Tibial nerve (tissue), 4 donors: Measurements from ENCODE around the gene MTNR1B. TPM values are rescaled to one million over a fixed set of nuclear protein-coding genes. Genes with fewer than 3 reads are reported as not detected.

Experiments
- DNase-seq, 2 donors: peaks; one replicate each; pipeline ENCODE4 v3.0.0-alpha.2; 2019; ENCODE audit warnings: low spot score in 2 of 2
- H3K27ac ChIP-seq, 4 donors: fragments of 200-600 bp; sonication (generic) in 3 of 4; one replicate each; pipeline ENCODE4 v1.5.1; 2017 to 2019; ENCODE audit warnings: mild to moderate bottlenecking in 1 of 4
- H3K27me3 ChIP-seq, 2 donors: fragments of 200-600 bp; sonication (generic) in 1 of 2; one replicate each; pipeline versions ENCODE4 v1.5.1 to v1.6.0; 2017 to 2019
- H3K36me3 ChIP-seq, 3 donors: fragments of 200-600 bp; sonication (generic); one replicate each; pipeline ENCODE4 v1.5.1; 2018 to 2019
- H3K4me1 ChIP-seq, 4 donors: fragments of 200-600 bp; sonication (generic) in 3 of 4; one replicate each; pipeline ENCODE4 v1.5.1; 2017 to 2019
- H3K4me3 ChIP-seq, 4 donors: fragments of 200-600 bp; sonication (generic) in 3 of 4; one replicate each; pipeline ENCODE4 v1.5.1; 2017 to 2019; ENCODE audit warnings: mild to moderate bottlenecking in 1 of 4, moderate library complexity in 1 of 4
- H3K9me3 ChIP-seq, 4 donors: fragments of 200-600 bp; sonication (generic) in 3 of 4; one replicate each; pipeline ENCODE4 v1.5.1; 2017 to 2019
- CTCF ChIP-seq, 5 experiments: fragments of 200-600 bp in 3 of 5; fragments of 450-650 bp in 2 of 5; sonication (generic) in 3 of 5; IDR thresholded peaks; one replicate each; pipeline ENCODE4 v1.5.1; 2016 to 2019; ENCODE audit warnings: antibody characterized with exemption in 5 of 5, mild to moderate bottlenecking in 3 of 5, moderate library complexity in 2 of 5
- EP300 ChIP-seq, 2 donors: sonication (generic); formaldehyde crosslinking; IDR thresholded peaks; one replicate each; pipeline ENCODE4 v1.6.1; 2017; ENCODE audit warnings: antibody characterized with exemption in 2 of 2, mild to moderate bottlenecking in 1 of 2
- POLR2A ChIP-seq, 2 donors: fragments of 450-650 bp; IDR thresholded peaks; one replicate each; pipeline ENCODE4 v1.6.1; 2017; ENCODE audit warnings: antibody characterized with exemption in 2 of 2, mild to moderate bottlenecking in 2 of 2, moderate library complexity in 2 of 2
- WGBS, 2 donors: methylation state at CpG; one replicate each; pipeline ENCODE4 v1.1.5; 2018; 5-methylcytosine and 5-hydroxymethylcytosine counted together
- total RNA-seq, 4 donors: library from RNA; depleted of rRNA; stranded (reverse); fragments of >200 nt; gene quantifications; one replicate each; pipeline ENCODE4 v1.1.0, GENCODE V29; 2016

The MTNR1B gene
- total RNA-seq, 4 donors from 2014 or later = not detected

DNA sequence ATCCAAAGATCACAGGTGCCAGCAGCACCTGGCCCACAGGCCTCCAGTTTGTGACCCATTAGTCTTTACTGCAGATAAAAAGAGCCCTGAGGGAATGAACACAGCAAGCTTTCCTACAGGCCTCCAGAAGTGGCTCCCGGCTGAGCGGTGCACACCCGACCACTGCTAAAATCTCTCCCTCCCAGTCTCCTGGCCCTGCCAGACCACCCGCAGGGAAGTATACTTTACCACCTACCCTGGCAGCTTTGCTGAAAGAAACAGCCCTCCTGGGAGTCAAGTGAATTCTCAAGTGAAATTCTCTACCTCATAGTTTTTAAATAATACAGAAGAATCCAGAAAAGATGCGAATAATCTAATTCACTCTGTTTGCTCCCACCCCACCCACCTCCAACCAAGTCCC is 15.4 kb upstream of the MTNR1B start:
- no peaks in the 10 kb centered on the region for H3K4me1 ChIP-seq
- DNase-seq = no peak
- 79 to 80% methylated on average over 5 of the region's 5 CpGs for WGBS, 2 donors
- TF ChIP-seq CTCF (IDR thresholded peaks at IDR 0.05) (no peak), EP300 (IDR thresholded peaks at IDR 0.05) (no peak), POLR2A (IDR thresholded peaks at IDR 0.05) (no peak)
- no peak overlapping the region for H3K4me3 ChIP-seq
- no peak overlapping the region for H3K27ac ChIP-seq
- H3K9me3 ChIP-seq = peaks cover 0 to 17% (median 2%) of the 10 kb centered on the region in 4 donors
- no peaks in the 10 kb centered on the region for H3K36me3 ChIP-seq
- no peaks in the 10 kb centered on the region for H3K27me3 ChIP-seq

GRCh38 chr11:92955860-92956259 is 13.6 kb upstream of the MTNR1B start:
- no peak overlapping the region for H3K4me3 ChIP-seq
- peaks cover 0 to 4% (median 0%) of the 10 kb centered on the region in 4 donors for H3K9me3 ChIP-seq
- no peaks in the 10 kb centered on the region for H3K4me1 ChIP-seq
- H3K36me3 ChIP-seq = no peaks in the 10 kb centered on the region
- TF ChIP-seq EP300 (IDR thresholded peaks at IDR 0.05) (no peak), CTCF (IDR thresholded peaks at IDR 0.05) (no peak), POLR2A (IDR thresholded peaks at IDR 0.05) (no peak)
- no peak overlapping the region for H3K27ac ChIP-seq
- no peaks in the 10 kb centered on the region for H3K27me3 ChIP-seq
- DNase-seq = no peak

GRCh38 chr11:92960886-92961285 is 8.6 kb upstream of the MTNR1B start:
- Histone ChIP-seq H3K36me3 (no peaks in the 10 kb centered on the region), H3K4me3 (no peak overlapping the region), H3K9me3 (no peaks in the 10 kb centered on the region), H3K27ac (no peak overlapping the region), H3K4me1 (no peaks in the 10 kb centered on the region), H3K27me3 (no peaks in the 10 kb centered on the region)
- 66 to 69% methylated on average over 1 of the region's 1 CpG for WGBS, 2 donors
- no peak for DNase-seq
- TF ChIP-seq POLR2A (IDR thresholded peaks at IDR 0.05) (no peak), CTCF (IDR thresholded peaks at IDR 0.05) (no peak), EP300 (IDR thresholded peaks at IDR 0.05) (no peak)

GRCh38 chr11:92962446-92962845 is 7.0 kb upstream of the MTNR1B start:
- Histone ChIP-seq H3K27ac (no peak overlapping the region), H3K4me3 (no peak overlapping the region), H3K27me3 (no peaks in the 10 kb centered on the region), H3K36me3 (no peaks in the 10 kb centered on the region), H3K9me3 (no peaks in the 10 kb centered on the region), H3K4me1 (no peaks in the 10 kb centered on the region)
- no peak for TF ChIP-seq EP300 (IDR thresholded peaks at IDR 0.05)
- TF ChIP-seq POLR2A (IDR thresholded peaks at IDR 0.05) = no peak
- no peak for TF ChIP-seq CTCF (IDR thresholded peaks at IDR 0.05)
- WGBS, 2 donors = 76 to 81% methylated on average over 1 of the region's 1 CpG
- DNase-seq = no peak

DNA sequence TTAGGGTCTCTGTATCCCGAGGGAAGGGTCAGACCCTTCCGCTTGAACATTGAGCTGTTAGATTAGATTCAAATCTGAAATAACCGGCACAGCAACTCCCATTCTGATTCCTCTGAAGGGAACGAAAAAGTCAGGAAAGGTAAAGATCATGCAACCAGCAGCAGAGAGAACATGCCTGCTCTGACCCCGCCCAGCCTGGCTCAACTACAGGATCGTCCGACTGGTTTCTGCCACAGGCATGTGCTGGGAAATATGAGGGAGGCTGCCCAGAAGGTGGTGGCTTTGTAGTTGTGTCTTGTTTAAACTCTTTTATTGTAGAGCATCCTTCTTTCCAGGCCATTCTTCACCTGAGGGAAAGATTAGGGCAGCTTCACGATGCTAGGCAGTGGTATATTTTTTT is 5.0 kb upstream of the MTNR1B start:
- 82% methylated on average over 8 of the region's 8 CpGs for WGBS, 2 donors
- Histone ChIP-seq H3K36me3 (no peaks in the 10 kb centered on the region), H3K4me3 (no peak overlapping the region), H3K4me1 (peaks cover 0 to 2% (median 0%) of the 10 kb centered on the region in 4 donors), H3K27me3 (peaks cover 0 to 10% of the 10 kb centered on the region in 2 donors), H3K9me3 (no peaks in the 10 kb centered on the region), H3K27ac (no peak overlapping the region)
- no peak for DNase-seq
- TF ChIP-seq CTCF (IDR thresholded peaks at IDR 0.05) (no peak), EP300 (IDR thresholded peaks at IDR 0.05) (no peak), POLR2A (IDR thresholded peaks at IDR 0.05) (no peak)
